Raji (cell line): Measurements from ENCODE around the gene KCNK3.

Experiments used
- POLR2A ChIP-seq: IDR thresholded peaks from 2 replicates; pipeline ENCODE4 v1.6.1; 2011; ENCODE audit warnings: low read depth, low read length, control low read depth; ENCODE audit not compliant: insufficient read depth

The KCNK3 gene

DNA sequence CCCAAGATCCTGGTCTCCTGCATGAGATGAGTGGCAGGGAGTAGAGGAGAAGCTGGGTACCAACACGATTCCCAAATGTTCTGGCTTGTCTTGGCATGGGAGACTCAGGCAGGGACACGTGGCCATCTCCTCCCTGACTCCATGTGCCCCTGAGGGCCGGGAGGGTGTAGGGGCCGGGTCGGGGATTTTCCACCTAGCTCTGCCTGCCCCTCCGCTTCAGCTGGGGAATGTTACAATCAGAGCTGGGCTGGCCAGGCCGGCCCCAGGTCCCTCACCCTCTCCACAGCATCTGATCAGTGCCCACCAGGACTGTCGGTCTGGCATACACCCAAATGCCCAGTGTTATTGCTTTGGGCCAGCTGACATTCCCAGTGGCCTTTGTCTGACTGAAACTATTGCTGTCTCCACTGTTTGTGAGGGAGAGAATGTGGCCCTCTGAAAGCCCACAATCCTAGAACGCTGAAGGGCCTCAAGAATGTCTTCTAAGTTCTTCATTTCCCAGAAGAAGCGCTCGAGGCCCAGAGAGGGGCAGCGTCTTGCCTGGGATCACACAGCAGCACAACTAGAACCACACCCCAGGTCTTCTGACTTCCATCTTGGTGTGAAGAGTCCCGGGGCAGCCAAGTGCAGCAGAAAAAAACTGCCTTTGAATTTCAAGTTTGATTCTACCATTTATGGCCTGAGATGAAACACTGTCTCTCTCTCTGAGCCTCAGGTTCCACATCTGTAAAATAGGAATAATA lies 23.2 kb downstream of the KCNK3 start:
- TF ChIP-seq POLR2A: no peak

DNA sequence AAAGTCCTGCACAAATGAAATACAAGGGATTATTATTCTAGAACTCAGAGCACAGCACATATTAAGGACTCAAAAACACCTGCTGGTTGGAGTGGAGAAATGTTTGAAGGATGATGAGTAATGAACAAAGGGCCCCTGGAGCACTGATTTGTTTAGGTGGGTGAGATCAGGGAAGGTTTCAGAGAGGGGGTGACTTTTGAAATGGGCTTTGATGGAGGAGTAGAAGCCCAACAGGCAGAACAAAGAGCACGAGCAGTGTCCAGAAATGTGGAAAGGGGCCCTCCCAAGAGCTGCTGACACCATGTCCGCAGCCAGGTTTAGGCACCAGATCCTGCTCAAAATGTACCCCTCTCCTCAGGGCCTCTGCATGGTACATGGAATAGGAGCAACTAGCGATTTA lies 23.8 kb downstream of the KCNK3 start:
- no peak for TF ChIP-seq POLR2A

DNA sequence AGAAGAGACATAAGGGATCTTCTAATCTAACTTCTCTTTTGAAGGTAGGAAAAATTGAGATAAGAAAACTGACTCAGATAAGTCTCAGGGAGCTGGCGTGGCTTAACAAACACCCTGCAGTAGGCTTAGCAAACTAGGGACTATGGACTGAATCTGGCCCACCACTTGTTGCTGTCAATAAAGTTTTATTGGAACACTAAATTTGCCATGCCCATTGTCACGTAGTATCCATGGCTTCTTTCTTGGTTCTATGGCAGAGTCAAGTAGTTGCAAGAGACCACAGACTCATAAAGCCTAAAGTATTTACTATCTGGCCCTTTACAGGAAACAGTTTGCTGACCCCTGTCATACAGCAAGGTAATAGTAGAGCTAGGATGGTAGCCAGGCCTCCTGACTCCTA lies 24.2 kb downstream of the KCNK3 start:
- no peak for TF ChIP-seq POLR2A

DNA sequence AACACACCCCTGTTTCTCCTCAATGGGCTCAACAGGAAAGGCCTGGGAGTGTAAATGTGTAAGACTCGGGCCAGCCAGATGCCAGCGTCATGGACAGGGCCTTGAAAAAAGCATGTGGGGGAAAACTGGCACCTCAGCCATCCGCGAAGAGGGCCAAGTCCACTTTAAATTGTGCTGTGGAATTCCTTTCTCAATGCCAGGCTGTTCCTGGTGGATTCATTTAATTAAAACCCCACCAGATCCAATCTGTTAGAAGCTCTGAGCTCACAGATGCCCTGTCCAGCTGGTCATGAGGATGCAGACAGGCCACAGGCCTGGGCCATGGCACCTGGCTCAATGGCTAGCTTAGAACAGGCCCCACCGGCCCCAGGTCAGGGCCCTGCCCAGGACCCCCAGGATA lies 24.8 kb downstream of the KCNK3 start:
- TF ChIP-seq POLR2A: no peak

DNA sequence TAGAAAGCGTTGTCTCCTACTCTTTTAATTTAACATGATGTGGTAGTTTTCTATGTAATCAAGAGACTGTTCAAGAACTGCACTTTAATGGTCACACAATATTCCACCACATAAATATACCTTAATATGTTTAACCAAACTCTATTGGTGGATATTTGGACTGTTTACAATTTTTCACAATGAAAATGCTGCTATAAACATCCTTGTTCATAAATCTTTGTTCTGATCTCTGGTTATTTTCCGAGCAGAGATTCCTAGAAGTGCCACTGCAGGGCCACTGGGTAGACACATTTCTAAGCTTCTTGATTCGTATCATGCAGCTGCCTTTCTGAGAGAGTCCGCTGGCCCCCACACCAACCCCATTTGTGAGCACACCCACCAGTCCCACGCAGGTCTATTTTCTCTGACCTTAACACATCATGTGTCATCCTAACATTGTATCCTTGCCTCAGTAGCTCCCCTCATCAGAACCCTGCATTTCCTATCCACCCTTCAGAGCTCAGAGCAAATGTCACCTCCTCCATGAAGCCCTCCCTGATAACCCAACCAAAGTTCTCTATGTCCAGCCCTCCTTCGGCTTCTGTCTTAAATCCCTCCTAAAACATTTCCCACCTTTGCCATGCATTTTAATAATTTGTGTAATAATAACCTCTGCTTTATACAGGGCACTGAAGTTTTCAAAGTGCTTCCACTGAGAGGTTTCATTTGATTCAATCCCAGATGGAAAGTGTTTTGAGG lies 26.6 kb downstream of the KCNK3 start:
- TF ChIP-seq POLR2A: no peak

DNA sequence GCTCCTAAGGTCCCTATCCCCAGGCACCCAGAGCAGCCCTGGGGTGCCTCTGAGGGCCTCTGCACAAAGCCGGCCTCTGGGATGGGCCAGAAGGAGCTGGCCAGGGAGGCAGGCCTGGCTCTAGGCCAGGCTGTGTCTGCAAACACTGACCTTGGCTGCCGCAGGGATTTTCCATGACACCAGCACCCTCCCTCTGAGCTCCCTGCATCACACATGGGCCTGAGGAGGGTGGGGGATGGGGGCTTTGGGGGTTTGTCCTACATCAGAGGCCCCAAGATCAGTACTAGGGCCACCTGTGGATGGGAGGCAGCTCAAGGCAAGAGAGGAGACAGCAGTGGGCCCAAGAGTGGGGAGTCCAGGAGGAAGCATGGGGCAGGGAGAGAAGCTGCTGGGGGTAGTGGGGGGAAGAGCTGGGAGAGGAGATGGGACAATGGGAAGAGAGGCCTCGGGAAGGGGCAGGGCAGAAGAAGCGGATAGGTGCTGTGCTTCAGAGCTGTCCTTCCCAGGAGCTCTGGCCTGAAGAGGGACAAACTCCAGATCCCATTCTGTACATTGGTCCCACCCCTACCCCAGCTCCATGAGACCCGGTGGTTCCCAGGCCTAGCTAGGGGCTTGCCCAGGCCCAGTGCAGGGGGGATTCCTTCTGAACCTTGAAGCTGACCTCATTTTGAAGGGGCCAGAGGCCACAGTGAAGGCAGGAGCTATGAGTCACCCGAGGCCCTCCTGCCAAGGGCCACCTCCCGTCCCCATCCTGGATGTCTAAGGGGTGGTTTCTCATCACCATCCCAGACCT lies 28.0 kb downstream of the KCNK3 start:
- TF ChIP-seq POLR2A: no peak

DNA sequence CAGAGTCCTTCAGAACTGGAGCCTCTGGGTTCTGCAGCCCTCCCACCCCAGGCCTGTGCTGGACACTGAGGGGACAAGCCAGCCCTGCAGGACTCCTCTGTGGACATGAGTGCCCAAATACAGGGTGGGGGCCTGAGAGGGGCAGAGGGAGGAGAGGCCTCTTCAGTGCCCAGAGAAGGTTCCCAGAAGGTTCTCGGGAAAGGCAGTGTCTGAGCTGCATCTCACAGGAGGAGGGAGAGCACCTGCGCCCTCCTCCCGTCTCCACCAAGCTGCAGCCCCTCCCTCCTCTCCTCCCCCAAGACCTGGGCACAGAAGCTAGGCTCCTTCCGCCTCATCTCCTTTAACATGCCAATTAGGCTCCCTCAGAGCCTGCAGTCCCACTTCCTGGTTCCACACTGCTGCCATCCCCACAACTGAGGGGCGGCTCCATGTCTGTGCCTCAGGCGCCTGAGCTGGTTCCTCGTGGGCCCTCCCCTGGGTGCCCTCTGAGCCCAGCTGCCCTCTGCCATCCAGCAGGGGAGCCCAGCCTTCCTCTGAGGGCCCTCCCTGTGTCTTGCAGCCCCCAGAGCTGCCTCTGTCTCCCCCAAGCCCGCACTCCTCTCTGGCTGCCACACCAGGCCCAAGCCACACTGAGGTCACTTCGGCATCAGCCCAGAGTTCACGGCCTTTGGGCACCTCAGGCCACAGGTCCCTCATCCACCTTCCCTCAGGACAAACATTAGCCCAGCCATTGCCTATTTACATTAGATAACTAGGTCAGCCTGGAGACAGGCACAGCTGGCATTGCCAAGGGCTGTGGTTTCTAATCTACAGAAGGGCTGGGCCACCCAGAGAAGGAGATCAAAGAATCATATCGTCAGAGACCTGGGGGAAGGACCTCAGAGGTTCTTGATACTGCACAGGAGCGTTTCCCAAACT lies 28.9 kb downstream of the KCNK3 start:
- TF ChIP-seq POLR2A: no peak

DNA sequence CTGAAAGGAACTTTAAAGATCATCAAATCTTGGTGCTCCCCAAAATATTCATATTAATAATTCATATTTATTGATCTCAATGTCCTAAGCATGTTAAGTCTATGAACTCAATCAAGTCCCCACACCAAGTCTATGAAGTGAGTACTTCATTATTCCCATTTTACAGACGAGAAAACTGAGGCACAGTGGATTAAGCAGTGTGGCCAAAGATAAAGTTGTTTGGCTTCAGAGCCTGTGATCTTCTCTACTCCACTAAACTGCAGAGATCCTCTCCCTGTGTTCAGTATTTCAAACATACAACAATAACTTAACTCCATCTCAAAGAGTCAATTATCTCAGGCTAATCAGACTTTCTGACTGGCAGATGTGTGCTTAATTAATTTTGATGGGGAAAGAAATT lies 29.8 kb downstream of the KCNK3 start:
- TF ChIP-seq POLR2A: no peak

DNA sequence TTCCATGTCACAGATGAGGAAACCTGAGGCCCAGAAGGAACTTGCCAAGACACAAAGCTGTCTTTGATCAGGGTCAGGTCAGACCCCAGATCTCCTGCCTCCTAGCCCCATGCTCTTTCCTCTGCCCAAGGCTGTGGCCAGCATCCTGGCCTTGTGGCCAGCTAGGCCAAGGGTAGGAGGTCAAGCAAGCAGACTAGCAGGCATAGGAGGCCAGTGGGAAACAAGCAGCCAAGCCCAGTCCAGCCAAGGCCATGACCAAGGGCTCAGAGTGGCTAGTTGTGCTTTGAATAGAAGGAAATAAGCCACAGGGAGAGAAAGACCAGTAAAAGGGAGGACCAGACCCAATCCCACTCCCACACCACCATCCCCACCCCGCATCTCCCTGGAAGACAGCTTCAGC lies 30.4 kb downstream of the KCNK3 start:
- TF ChIP-seq POLR2A: no peak

DNA sequence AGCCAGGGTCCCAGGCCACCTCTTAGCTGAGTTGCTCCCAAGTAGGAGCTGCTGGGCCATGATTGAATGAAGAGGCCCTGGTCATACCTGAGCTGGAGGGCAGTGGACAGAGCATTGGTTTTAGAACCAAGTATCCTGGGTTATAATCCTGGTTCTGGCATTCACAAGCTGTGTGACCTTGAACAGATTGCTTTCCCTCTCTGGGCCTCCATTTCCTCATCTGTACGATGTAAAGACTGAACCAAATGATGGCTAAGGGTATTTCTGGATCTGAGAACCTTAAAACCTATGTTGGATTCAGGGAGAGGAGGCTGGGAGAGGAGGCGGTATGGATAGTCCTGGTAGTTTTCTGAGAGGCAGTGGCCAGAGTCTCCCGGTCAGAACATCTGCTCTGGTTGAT lies 31.0 kb downstream of the KCNK3 start:
- no peak for TF ChIP-seq POLR2A

DNA sequence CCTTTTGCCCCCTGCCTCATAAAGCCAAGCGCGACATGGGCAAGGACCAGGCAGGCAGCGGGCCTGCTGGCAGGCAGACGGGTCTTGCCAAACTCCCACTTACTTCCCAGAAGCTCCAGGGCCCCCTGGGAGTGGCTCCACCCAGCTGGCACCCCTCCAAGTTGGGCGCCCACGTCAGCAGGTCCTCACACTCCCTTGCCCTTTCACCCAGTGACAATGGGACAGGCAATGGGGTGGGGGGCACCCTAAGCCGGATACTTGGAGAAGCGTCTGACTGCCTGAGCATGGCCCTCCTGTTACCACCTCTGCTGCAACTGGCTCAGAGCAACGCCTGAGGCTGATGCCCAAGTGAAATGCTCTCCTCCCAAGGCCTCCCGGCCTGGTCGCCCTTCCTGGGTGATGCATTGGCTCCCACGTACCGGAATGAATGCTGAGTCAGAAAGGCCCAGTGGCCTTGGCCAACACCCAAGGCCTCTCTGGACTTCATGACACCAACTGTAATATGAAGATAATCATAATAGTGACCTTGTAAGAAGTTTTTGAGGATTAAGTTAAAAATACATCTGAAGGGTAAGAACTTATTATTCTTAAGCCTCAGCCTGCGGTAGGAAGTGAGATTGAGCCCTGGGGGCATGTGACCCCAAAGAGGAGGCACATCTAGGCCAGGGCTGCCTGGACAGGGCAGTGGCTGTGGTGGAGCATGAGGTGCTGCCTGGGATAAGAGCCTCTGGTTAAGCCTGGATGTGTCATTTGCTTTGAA lies 31.6 kb downstream of the KCNK3 start:
- no peak for TF ChIP-seq POLR2A

DNA sequence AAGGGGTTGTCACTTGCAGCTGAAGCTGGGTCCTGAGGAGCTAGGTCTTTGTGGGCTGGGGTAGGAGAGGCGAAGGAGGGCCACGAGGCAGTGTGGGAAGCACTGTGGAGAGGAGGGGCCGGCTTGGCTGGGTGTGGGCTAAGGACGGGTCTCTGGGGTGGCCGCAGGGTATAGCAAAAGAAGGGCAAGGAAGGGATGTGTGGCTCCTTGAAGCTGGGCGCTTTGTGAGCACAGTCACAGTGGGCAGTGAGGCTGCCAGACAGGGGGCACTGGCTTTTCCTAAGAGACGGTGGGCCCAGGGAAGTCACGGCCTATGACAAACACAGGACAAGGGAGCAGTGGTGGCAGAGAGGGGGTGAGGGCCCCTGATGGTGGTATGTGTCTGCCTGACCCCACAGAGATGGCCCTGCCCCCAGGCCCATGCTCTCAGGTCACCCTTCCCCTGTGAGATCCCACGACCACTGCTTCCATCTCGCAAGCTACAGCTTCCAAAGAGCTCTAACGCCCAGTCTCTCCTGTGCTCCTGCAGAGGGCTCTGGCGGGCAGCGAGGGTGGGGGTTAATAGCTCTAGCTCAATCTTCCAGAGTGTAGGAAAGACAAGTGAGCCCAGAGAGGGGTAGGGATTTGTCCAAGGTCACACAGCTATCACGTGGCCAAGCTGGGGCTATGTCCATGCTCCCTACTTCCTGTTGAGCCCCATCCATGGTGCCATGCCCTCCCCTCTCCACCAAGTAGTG lies 32.4 kb downstream of the KCNK3 start:
- TF ChIP-seq POLR2A: no peak

DNA sequence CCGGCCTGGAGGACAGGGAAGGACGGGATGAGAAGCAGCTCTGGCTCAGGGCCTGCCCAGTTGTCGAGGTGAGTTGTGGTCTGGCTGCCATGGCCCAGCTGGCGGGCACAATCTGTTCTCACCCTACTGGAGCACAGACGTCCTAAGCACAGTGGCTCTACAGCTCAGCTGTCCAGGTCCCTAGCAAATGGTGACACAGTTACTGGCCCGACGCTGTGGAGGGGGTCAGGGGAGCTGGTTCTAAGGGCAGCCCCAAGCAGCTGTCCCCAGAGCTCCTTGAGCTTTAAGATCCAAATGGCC lies 32.9 kb downstream of the KCNK3 start:
- no peak for TF ChIP-seq POLR2A

DNA sequence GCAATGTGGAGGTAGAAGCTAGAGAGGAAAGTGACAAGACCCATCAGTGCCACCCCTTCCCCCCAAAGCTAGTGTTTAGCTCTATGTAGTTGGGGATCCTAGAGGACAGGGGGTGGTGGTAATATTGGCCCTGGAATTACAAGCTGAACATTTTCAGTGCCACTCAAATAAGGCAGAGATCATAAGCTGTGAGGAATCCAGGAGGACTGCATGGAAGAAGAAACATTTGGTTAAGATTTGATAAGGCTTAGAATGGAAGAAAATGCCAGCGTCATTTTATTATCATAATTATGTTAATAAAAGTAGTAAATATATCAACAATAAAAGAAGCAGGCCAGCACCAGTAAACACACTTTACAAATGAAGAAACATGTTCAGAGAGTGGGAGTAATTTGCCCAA lies 33.7 kb downstream of the KCNK3 start:
- TF ChIP-seq POLR2A: no peak
